HG03442 (cell line): ENCODE measurements around the gene PPP1R9A.

Experiments used
- ATAC-seq: cut with Tn5 transposase; IDR thresholded peaks from one replicate; pipeline ENCODE4 v1.9.1; 2021; ENCODE audit warnings: mild to moderate bottlenecking, moderate library complexity; ENCODE audit not compliant: unreplicated experiment

Gene PPP1R9A

DNA sequence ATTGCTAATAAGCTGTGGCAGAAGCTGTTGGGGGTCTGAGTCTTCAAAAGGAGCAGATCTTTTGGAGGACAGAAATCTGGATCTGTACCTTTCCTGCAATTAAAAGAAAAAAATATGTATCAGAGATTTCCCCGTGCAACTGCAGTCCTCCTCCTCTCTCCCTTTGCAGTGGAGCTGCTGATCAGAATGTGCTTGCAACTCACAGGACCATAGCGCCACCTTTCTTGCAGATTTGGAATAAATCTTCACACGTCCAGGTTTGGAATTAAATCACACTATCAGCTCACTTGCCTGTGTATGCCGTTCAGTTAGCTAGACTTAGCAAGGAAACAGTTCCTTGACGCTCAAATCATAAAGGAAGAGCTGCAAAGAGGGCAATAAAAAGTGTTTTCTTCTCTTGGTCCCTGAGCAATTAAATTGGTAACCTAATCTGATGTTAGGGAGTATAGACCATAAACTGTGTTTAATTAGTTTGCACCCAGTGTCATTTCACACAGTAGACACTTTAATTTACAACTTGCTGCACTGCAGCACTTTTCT lies 339.5 kb downstream of the PPP1R9A start:
- no peak for ATAC-seq

DNA sequence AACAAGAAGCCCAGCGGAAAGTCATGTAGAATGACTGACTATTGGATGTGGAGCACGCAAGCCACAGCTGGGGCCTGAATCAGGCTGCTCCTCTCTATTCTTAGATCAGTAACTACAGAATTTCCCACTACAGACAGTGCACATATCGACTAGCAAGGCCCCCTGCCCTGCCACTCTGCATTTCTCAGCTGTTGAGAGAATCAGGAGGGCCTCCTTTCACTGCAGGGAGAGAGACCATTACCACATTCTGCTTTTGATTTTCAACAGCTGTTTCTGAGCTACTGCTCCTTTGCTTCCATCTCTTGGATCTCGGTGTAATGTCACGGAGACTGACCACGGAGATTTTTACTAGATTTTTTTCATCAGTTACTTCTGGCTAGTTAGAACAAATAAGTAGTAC lies 343.2 kb downstream of the PPP1R9A start:
- ATAC-seq: no peak

DNA sequence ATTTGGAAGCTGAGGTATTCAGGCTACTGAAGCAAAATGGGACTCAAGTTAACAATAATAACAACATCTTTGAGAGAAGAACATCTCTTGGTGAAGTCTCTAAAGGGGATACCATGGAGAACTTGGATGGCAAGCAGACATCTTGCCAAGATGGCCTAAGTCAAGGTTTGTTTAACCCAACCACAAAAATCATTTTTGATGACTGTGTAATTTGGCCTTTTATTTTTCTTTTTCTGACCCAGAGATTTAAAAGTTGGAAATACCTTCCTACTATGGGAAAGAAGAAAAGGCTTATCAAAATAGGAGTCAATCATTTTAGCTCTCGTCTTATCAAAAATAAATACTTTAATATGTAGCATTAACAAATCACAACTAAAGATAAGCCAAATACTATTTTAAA lies 344.6 kb downstream of the PPP1R9A start:
- ATAC-seq: no peak

DNA sequence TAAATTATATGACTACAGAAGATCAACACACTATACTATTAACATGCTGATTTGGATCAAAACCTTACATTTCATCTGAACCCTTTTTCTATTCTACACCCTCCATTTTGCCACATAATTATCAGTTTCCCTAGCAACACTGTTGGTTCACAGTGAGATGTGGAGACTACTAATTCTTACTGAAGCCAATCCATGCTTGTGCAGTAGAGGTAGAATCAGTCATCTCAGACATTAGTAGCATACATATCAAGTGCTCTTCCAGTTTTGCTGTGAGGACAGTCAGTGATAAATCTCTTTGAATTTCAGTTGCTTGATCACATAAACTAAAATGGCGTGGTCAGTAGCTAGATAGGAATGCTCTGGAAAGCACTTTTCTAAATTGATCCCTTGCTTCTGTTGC lies 346.6 kb downstream of the PPP1R9A start:
- no peak for ATAC-seq

DNA sequence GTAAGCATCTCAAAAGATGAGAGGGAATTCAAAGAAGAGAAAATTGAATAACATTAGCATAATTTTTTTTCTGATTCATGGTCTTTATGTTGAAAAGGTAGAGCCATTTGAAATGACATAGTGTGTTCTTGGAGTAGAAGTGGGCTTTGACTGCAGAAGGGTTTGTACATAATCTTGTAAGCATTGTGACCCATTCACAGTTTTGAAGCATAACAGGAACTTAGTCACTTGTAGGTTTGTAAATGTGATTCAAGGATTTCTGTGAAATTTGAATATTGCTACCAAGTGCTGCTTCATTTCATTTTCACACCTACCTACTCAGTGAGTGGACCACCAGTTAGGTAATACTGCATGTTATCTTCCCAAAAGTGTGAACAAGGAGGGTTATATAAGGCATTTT lies 348.3 kb downstream of the PPP1R9A start:
- ATAC-seq: no peak

DNA sequence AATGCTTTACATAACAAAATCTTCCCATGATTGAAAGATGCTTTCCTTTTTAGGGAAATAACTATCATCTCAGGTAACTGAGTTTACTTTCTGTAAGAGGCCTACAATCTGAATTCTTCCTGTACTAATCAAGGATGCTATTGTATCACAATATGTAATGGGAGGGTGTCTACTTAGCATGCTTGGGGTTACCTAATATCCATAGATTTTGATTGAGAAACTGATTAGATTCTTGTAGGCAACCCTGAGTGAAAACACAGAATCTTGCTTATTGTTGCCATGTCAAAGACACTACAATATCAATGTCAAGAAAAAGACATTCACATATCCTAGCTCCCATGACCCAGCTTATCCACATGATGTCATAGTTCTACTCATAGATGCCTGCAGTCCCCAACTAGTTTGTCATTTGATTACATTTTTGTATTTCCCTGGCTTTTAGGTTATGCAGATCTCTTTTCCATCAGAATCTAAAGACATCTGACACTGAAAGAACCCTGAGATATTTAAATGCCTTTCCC lies 354.6 kb downstream of the PPP1R9A start:
- ATAC-seq: no peak

DNA sequence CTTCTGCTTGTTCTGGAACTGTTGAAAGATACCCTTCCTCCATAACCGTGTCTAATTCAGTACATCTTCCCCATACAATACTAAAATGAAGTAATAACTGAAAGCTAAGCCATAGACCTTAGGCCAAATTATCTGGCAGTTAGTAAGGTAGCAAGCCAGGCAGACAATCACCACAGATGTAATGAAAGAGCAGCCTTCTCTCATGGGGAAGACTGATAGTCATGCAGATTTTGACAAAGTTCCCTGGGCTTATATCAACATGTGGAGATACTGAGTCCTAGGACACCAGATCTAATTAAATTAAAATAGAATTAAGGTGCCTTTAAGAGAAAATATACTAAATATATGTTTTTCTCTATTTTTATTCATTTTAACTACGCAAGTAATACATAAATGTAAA lies 355.5 kb downstream of the PPP1R9A start:
- ATAC-seq: no peak

DNA sequence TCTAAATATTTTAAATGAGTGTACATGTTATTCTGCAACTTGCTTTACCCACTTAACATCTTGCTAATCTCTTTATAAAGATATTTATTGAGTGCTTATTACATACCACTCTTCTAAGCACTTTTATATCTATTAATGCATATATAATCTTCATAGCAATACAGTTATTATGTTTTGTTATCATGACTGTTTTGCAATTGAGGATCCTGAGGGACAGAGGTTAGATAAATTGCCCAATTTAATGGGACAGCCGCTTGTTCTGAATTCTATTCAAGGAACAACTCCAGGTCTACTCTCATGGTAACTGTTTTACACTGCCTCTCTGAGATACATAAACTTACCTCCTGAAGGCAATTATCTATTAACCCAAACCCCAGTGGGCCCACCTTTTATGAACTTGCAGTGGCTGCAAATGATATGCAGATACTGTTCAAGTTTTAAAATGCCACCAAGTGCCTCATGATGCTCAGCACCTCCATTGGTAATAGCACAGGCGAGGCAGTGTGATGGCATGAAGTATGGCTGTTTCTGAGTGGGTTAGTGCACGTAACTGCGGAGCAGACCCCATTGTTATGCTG lies 356.5 kb downstream of the PPP1R9A start:
- no peak for ATAC-seq

DNA sequence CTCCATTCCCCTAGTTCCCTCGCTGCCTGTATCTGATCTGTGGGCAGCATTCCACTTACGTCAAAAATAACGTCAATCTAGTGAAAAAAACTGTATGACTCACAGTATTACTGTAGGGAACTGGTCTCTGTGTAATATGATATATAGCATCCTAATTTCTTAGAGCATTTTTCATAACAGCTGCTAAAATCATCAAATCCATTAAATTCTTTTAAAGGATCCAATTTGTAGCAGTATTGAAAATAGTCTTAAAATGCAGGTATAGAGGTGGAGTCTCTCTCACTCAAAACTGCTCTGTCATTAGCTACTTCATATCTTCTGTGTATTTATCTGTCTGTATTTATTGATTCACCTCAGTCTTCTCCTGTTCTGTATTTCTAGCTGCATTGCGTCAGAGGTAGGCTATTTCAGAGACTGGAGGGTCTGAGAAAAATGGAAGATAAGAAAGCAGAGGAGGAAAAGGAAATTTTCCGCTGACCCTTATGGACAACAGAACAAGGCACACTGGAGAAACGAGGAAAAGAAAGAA lies 357.0 kb downstream of the PPP1R9A start:
- no peak for ATAC-seq

DNA sequence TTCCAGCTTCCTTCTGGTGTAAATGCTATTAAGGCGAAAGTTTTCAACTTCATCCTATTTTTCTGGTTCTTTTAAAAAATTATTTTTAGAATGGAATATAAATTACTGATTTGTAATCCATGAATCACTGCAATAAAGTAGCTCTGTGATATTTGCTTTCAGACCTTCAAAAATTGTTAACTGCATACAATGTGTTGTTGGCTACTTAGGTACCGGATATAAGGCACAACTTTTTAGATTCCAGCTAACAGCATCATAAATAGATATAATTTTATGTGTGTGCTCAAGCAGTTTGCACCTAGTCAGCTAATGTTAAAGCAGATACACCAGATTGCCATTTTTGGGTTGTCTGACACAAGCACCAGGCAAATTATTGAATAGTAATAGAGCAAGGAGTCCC lies 358.2 kb downstream of the PPP1R9A start:
- no peak for ATAC-seq

DNA sequence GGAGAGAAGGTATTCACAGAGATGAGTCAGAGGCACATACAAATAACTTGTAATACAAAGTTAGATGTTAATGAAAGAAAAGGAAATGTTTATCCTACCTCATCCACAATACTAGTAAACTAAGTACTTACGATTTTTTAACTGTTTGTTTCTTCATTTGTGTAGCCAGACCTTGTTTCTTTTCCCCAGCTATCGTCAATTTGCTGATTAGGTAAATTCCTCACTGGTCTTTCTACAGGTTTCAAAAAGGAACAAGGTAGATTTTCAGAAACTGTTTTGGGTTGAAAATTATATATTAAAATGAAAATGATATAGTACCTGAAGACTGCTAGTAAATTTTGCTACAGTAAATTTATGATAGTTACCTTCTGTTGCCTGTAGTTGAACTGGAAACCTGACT lies 360.4 kb downstream of the PPP1R9A start:
- ATAC-seq: no peak

DNA sequence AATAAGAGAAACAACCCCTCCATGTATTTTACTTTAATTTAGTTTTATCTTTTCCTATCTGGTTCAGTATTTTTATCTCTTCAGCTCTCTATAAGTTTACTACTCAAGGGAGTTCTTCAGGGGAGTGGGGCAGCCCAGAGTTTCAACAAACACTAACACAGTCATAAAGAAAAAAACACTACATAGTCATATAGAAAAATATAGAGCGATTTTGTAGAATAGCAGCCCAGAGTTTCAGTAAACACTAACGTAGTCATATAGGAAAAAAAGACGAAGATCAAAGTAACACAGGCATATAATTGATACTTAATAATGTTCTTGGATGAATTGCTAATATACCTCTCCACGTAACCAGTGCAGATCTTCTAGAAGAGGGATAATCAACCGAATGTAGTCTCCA lies 362.2 kb downstream of the PPP1R9A start:
- ATAC-seq: no peak

DNA sequence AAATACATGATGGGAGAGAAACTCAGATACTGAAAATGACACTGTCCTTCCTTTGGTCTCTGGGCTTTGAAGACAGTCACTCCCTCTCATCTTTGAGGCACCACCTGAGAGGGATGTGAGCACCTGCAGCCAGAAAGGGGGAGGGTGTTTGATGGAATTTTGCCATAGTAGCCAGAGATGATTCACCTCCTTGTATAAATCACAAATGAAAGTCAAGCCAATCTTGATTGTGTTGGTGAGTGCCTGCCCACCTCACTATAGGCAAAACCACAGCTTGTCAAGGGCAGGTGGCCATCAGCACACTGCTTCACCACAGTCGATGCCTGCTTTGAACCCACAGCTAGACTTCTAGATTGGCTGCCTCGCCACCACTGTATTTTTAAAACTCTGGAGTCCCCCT lies 368.7 kb downstream of the PPP1R9A start:
- no peak for ATAC-seq

DNA sequence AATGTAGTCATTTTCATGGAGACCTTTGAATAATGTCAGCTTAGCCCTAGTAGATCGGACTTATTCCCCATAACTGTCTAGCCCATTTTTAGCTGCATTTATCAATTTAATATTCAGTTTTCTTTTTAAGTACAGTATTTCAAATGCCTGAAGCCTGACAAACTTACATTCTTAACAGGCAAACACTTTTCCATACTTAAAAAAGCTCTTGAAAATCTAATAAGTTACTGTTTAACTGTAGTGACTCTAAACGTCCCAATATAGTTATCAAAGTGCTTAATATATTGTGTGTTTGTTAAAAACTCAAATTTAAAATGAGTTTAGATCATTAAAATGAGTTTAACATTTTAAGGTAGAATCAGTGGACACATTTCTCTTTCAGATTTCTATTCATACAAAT lies 372.0 kb downstream of the PPP1R9A start:
- ATAC-seq: no peak

DNA sequence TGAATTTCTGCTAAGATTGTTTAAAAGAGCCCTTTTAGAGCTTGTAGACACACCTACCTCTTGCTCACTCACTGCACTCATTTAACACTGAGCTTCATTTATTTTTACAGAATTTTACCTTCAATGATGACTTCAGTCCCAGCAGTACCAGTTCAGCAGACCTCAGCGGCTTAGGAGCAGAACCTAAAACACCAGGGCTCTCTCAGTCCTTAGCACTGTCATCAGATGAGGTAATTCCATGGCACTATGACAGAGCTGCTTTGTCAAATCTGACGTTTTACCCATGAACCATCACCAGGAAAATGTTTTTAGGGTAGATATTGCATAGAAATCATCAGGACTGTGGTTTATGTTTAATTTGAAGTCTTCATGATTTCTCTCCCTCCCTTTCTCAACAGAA lies 378.7 kb downstream of the PPP1R9A start:
- ATAC-seq: no peak

DNA sequence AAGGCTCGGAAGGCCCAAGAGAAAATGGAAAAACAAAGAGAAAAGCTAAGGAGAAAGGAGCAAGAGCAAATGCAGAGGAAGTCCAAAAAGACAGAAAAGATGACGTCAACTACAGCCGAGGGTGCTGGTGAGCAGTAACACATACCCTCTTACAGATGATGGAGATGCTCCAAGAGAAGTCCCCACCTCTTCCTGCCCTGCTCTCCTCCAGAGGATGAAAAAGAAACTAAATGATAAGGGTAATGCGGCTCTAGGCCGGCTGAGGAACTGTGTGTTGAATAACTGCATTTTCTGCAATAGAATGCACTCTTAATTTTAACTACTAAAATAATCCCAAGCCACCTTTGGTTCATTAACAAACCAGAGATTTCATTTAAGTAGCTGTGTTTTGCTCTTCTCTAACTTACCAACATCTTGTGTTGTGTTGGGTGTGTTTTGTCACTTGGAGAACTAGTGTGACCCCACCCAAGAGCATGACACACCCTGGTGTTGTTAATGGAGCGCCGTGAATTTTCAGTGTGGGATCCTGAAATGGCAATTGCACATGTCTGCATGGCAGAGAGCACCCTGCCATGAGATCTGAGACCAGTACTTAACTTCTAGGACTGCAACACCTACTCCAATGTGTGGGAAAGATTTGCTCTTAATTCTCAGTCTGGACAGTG lies 382.9 kb downstream of the PPP1R9A start:
- ATAC-seq: no peak

DNA sequence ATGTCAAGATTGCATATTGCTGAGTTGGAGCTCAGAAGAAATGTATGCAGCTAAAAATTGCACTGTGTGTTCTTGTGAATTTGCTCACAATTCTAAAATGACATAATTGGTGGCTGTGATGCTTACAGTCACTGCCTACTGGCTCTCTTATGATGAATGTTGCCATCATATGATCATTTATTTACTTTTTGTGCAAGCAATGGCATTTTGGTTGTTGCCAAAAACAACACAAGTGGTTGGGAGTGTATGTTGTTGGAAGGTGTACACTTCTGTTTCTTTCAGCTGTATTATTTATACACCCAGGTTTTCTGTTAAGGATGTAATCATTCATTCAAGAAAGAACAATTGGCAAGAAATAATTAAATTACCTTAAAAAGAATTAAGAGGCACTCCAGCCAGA lies 388.0 kb downstream of the PPP1R9A start:
- no peak for ATAC-seq

DNA sequence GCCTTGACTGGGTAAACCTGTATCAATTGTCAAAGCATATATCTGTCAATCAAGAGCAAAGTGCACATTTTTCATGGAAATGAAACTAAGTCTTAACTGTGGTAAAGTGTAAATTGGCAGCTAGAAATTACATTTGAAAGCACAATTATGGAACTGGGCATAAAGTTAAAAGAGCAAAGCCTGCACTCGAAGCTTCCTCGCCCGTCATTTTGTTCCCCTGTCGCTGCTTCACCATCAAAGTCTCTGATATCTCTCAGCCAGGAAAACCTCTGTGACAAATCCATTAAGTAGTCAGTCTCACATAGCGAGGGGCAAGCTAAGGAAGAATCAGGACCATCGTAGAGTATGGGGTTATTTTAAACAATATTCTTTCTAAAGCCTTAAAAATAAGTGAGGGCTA lies 389.1 kb downstream of the PPP1R9A start:
- no peak for ATAC-seq

DNA sequence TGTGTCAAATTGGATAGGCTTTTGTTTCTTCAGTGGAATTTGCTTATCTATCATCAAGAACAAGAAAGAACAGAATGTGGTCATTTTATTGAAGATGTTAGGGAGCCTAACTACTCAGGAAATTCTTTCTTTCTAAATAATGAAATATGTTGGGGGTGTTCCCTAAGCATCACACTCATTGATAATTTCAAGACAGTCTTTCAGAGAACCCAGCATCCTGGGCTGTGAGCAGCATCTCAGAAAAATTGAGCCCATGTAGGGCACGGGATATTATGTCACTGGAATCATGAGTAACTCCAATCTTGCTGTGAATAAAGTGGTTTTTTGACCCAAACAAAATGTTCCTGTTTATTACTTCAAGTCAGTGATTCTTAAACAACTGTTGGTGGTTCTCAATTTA lies 389.6 kb downstream of the PPP1R9A start:
- ATAC-seq: no peak

DNA sequence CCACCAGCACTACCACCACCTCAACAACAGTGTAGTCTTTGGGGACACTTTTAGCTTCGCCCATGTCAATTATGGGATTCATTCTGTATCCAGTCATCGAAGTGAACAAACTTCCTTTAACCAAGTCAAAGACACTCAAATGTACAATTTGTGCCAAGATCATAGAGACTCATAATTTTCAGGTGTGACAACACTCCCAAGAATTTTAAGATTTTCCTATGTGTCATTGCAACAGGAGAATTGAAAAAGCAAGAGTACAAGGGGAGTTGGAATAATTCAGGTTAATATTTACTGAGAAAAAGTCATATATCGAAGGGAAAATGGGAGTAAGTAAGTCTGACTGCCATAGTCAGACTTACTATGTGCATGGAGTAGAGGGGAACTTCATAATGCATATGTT lies 390.7 kb downstream of the PPP1R9A start:
- no peak for ATAC-seq

DNA sequence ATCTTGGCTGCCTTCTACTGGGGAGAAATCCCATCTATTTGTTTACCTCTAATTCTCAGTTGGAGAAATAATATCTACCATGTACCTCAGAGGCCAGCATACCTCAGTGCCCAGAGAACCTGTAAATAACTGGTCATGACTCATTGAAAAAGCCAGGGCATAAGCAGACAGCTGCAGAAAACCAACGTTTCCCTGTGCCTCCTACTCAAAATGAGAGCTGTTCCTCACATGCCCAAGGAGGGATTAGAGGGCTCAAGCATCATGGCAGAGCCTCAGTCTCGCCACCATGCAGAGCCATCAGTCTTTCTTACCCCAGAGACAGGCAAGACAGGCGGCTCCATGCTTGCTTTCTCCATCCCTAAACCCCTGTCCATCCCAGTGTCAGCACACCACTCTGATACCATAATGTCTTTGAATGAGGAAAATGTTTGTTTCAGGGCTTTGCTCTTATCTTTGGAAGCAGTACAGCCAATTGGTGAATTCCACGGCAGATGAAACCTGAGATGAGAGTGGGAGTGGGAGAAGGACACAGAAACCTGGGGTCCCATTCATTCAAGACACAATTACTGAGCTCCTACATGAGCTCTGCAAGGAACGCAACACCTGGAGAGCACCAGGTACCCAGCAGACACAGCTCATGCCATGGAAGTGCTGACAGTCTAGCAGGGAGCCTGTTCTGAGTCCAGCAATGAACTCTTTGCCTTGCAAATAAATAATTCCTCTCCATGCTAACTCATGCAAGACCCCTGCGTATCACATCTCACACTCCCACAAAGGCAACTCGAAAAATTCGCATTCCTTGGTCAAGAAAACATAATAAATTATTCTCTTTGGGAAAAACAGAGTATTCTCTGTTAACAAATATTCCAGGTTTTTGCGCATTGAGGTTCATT lies 395.9 kb downstream of the PPP1R9A start:
- ATAC-seq: no peak
